DMS 273 treated with DMSO at 0.1 percent for 48 hours (cell line): ENCODE results near the gene TM4SF20.
"Not testable (repeated sequence)": the region's sequence is repeated elsewhere in the genome, so short reads cannot be mapped to it uniquely, and the experiment has no call there.

Experiments
- DNase-seq: peaks from one replicate; lab custom pipeline; 2025; lab: John Stamatoyannopoulos, UW

Gene TM4SF20

GRCh38 chr2:227398684-227399670 is 19.9 kb upstream of the TM4SF20 start:
- no peak for DNase-seq

- no peak for DNase-seq
Observed at GRCh38 chr2:227397562-227397961, 18.5 kb upstream of the TM4SF20 start.

- DNase-seq: no peak
Observed at GRCh38 chr2:227395556-227395955, 16.4 kb upstream of the TM4SF20 start.

GRCh38 chr2:227394401-227394800 is 15.3 kb upstream of the TM4SF20 start:
- no peak for DNase-seq

- DNase-seq: no peak
Observed at GRCh38 chr2:227390468-227391256, 11.6 kb upstream of the TM4SF20 start.

GRCh38 chr2:227389661-227390060 is 10.6 kb upstream of the TM4SF20 start:
- DNase-seq: no peak

- no peak for DNase-seq
Observed at GRCh38 chr2:227389231-227389630, 10.1 kb upstream of the TM4SF20 start.

- no peak for DNase-seq
Observed at GRCh38 chr2:227388537-227389011, 9.5 kb upstream of the TM4SF20 start.

GRCh38 chr2:227387583-227387982 is 8.5 kb upstream of the TM4SF20 start, which contains the start of gene SCYGR1:
Gene SCYGR1, minus strand, starts transcription at chr2:227387949. Its CDS starts 0 bp downstream, at chr2:227387949.
- not testable (repeated sequence) for DNase-seq

- DNase-seq: no peak
Observed at GRCh38 chr2:227386630-227387029, 7.5 kb upstream of the TM4SF20 start.

GRCh38 chr2:227383686-227384085 is 4.6 kb upstream of the TM4SF20 start:
- no peak for DNase-seq

- not testable (repeated sequence) for DNase-seq
Observed at GRCh38 chr2:227382241-227382835, 3.2 kb upstream of the TM4SF20 start.

GRCh38 chr2:227378371-227378782 is 729 bp downstream of the TM4SF20 start:
- no peak for DNase-seq

- DNase-seq: no peak
Observed at GRCh38 chr2:227377467-227378351, 1.4 kb downstream of the TM4SF20 start.

- peak; percentile 76 for DNase-seq
Observed at GRCh38 chr2:227376656-227377396, 2.3 kb downstream of the TM4SF20 start.

- no peak for DNase-seq
Observed at GRCh38 chr2:227374158-227374557, 4.9 kb downstream of the TM4SF20 start.

GRCh38 chr2:227373389-227373788 is 5.7 kb downstream of the TM4SF20 start:
- DNase-seq: no peak

- no peak for DNase-seq
Observed at GRCh38 chr2:227370791-227371312, 8.3 kb downstream of the TM4SF20 start.

GRCh38 chr2:227370092-227370491 is 9.0 kb downstream of the TM4SF20 start:
- no peak for DNase-seq

GRCh38 chr2:227368574-227368973 is 10.5 kb downstream of the TM4SF20 start:
- DNase-seq: no peak
